ENCODE results near the gene LYSET. TPM values are rescaled to one million over a fixed set of nuclear protein-coding genes. Genes with fewer than 3 reads are reported as not detected.

The LYSET gene
- total and polyA plus RNA-seq, 2 of the 4 experiments (the other 2 are of a cell fraction): 6.3 to 10.2 TPM

GRCh38 chr14:93230539-93230938 is 45.4 kb downstream of the LYSET start:
- no peak for DNase-seq
- intact Hi-C loops (cut with micrococcal nuclease): no loop called here
- in situ Hi-C loops (cut with MboI; ENCODE audit: low sequenced_read_pairs): no loop called here
- WGBS, 2 experiments (ENCODE audit: extremely low coverage in 2 of 2, insufficient read length in 1 of 2): 99% methylated on average over 9 of the region's 16 CpGs; no CpG with 5 or more reads in 1 of the 2 experiments
- Histone ChIP-seq H3K36me3 (ENCODE audit: control insufficient read depth, insufficient read depth, low read length) (peaks cover 11% of the 10 kb centered on the region), H2BK5ac (ENCODE audit: low read depth, low read length, poor library complexity, severe bottlenecking) (no peak overlapping the region), H4K91ac (ENCODE audit: insufficient read depth, low read depth, low read length) (no peak overlapping the region), H2BK120ac (ENCODE audit: low read depth, low read length) (no peak overlapping the region), H2AK5ac (ENCODE audit: low read depth, low read length) (0 out of 2 replicates have a peak overlapping the region, but pooled peaks have one; percentile 15), H3K14ac (replicated peaks; ENCODE audit: low read depth, low read length) (no peak overlapping the region), H3K23ac (ENCODE audit: low read depth, low read length) (no peak overlapping the region), H3K9me1 (ENCODE audit: insufficient read depth, low read length) (peaks cover 13% of the 10 kb centered on the region; the same call in 1 of the 2 replicates), H3K9me3 (ENCODE audit: control insufficient read depth, insufficient read depth, low read length) (no peaks in the 10 kb centered on the region), H4K20me1 (ENCODE audit: insufficient read depth, low read length) (no peaks in the 10 kb centered on the region), H2AFZ (replicated peaks; ENCODE audit: low read length, poor library complexity) (peak overlapping the region; percentile 97), H3K27me3 (ENCODE audit: control insufficient read depth, insufficient read depth, low read length) (no peaks in the 10 kb centered on the region), H3K4me1 (ENCODE audit: control insufficient read depth, insufficient read depth, low read length) (peaks cover 2% of the 10 kb centered on the region; the same call in 1 of the 2 replicates), H3K56ac (ENCODE audit: extremely low read depth, insufficient read depth, low read length) (no peak overlapping the region), H2AK9ac (replicated peaks; ENCODE audit: low read depth, low read length, poor library complexity) (peak overlapping the region; percentile 18), H3K9ac (ENCODE audit: low read depth, low read length) (no peak overlapping the region), H3K79me1 (ENCODE audit: low read depth in 1 of 2, low read length in 2 of 2) (no peaks in the 10 kb centered on the region), H3K4me3 (ENCODE audit: insufficient read depth, low read depth, low read length) (no peak overlapping the region), H2BK15ac (ENCODE audit: low read depth, low read length) (no peak overlapping the region), H4K5ac (ENCODE audit: low read depth, low read length) (no peak overlapping the region), H3K18ac (ENCODE audit: low read depth, low read length) (no peak overlapping the region), H3K27ac (ENCODE audit: insufficient read depth, low read length) (no peak overlapping the region), H3K4me2 (ENCODE audit: low read depth, low read length) (no peak overlapping the region), H3K4ac (ENCODE audit: low read depth, low read length) (no peak overlapping the region; the same call in 1 of the 2 replicates), H4K8ac (ENCODE audit: low read depth in 2 of 2, low read length in 2 of 2) (peak overlapping the region; percentile 46 to 83; a peak in 3 of 4 replicates), H2BK20ac (ENCODE audit: low read depth, low read length) (no peak overlapping the region)
- ATAC-seq (ENCODE audit: low read depth): no peak
- CTCF ChIA-PET: interaction anchor here (1.1 kb wide), 1 partner anchor 28 kb away, joined by 3 read pairs; no protein-coding TSS in a partner anchor
- dilution Hi-C loops (cut with HindIII; ENCODE audit: low sequenced_read_pairs, unreplicated experiment): no loop called here
- TF ChIP-seq, protein P1, sequence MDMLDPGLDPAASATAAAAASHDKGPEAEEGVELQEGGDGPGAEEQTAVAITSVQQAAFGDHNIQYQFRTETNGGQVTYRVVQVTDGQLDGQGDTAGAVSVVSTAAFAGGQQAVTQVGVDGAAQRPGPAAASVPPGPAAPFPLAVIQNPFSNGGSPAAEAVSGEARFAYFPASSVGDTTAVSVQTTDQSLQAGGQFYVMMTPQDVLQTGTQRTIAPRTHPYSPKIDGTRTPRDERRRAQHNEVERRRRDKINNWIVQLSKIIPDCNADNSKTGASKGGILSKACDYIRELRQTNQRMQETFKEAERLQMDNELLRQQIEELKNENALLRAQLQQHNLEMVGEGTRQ (IDR thresholded peaks at IDR 0.05; ENCODE audit: low read depth, low read length): no peak
- no peak for TF ChIP-seq SMC3 (IDR thresholded peaks at IDR 0.05; ENCODE audit: low read depth, low read length)
- TF ChIP-seq, protein P2, sequence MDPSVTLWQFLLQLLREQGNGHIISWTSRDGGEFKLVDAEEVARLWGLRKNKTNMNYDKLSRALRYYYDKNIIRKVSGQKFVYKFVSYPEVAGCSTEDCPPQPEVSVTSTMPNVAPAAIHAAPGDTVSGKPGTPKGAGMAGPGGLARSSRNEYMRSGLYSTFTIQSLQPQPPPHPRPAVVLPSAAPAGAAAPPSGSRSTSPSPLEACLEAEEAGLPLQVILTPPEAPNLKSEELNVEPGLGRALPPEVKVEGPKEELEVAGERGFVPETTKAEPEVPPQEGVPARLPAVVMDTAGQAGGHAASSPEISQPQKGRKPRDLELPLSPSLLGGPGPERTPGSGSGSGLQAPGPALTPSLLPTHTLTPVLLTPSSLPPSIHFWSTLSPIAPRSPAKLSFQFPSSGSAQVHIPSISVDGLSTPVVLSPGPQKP (IDR thresholded peaks at IDR 0.05; ENCODE audit: borderline replicate concordance, low read depth, low read length): no peak
- no peak for TF ChIP-seq MXI1 (IDR thresholded peaks at IDR 0.05; ENCODE audit: borderline replicate concordance, low read depth, low read length)
- BruUV-seq (replicated peaks): no TSS peak
- POLR2A ChIA-PET (ENCODE audit: unreplicated experiment): no interaction called here

Data from IMR-90 (cell line).